Activated CD8-positive, alpha-beta T cell treated with anti-CD3 and anti-CD28 coated beads for 36 hours (primary cell): ENCODE data around the gene B4GAT1. TPM values are rescaled to one million over a fixed set of nuclear protein-coding genes. Genes with fewer than 3 reads are reported as not detected.
A peak's percentile ranks its signal among the peaks of the same experiment; 100 is the strongest.

ENCODE experiments used
- ATAC-seq: fragments of 200-7000 bp; cut with Tn5 transposase; one replicate; pipeline ENCODE4 v1.10.0; 2021; ENCODE audit warnings: mild to moderate bottlenecking, moderate library complexity
- CTCF ChIA-PET: fragments of 350-600 bp; sonication (Branson Sonifier 250); formaldehyde crosslinking; loops from one replicate; lab custom pipeline; 2021; ENCODE audit warnings: antibody characterized with exemption; lab: Charles Lee
- POLR2A ChIA-PET: fragments of 350-600 bp; sonication (Branson Sonifier 250); formaldehyde crosslinking; loops from one replicate; lab custom pipeline; 2021; ENCODE audit warnings: antibody characterized with exemption; lab: Charles Lee
- DNase-seq: peaks from one replicate; pipeline ENCODE4 v3.0.0-alpha.2; 2020
- H3K27ac Mint-ChIP-seq: one replicate; pipeline ENCODE4 v1.8.0; 2021; ENCODE audit warnings: mild to moderate bottlenecking, mixed read lengths
- H3K27me3 Mint-ChIP-seq: one replicate; pipeline ENCODE4 v1.8.0; 2021; ENCODE audit warnings: mixed read lengths
- H3K36me3 Mint-ChIP-seq: one replicate; pipeline ENCODE4 v1.8.0; 2021; ENCODE audit warnings: low read depth, mixed read lengths
- H3K4me1 Mint-ChIP-seq: one replicate; pipeline ENCODE4 v1.8.0; 2021; ENCODE audit warnings: low read depth, mixed read lengths
- H3K4me3 Mint-ChIP-seq: one replicate; pipeline ENCODE4 v1.8.0; 2021; ENCODE audit warnings: mild to moderate bottlenecking, moderate library complexity, mixed read lengths
- H3K9me3 Mint-ChIP-seq: one replicate; pipeline ENCODE4 v1.8.0; 2021; ENCODE audit warnings: mixed read lengths
- intact Hi-C: fragments of 100-400 bp; cut with micrococcal nuclease; formaldehyde crosslinking; loops from one replicate; pipeline ENCODE4 v1.10.0; 2022
- total RNA-seq, 2 experiments: library from RNA; stranded (reverse); gene quantifications; one replicate each; pipeline ENCODE4 v1.2.3, GENCODE V29; 2021
- TF ChIP-seq, protein P1 (sequence below): fragments of 200-600 bp; IDR thresholded peaks from one replicate; pipeline ENCODE4 v1.8.0; 2022; ENCODE audit warnings: antibody characterized with exemption, mild to moderate bottlenecking

B4GAT1 gene
- total RNA-seq, 2 experiments from 2014 or later, result 9.4 to 9.5 TPM

DNA sequence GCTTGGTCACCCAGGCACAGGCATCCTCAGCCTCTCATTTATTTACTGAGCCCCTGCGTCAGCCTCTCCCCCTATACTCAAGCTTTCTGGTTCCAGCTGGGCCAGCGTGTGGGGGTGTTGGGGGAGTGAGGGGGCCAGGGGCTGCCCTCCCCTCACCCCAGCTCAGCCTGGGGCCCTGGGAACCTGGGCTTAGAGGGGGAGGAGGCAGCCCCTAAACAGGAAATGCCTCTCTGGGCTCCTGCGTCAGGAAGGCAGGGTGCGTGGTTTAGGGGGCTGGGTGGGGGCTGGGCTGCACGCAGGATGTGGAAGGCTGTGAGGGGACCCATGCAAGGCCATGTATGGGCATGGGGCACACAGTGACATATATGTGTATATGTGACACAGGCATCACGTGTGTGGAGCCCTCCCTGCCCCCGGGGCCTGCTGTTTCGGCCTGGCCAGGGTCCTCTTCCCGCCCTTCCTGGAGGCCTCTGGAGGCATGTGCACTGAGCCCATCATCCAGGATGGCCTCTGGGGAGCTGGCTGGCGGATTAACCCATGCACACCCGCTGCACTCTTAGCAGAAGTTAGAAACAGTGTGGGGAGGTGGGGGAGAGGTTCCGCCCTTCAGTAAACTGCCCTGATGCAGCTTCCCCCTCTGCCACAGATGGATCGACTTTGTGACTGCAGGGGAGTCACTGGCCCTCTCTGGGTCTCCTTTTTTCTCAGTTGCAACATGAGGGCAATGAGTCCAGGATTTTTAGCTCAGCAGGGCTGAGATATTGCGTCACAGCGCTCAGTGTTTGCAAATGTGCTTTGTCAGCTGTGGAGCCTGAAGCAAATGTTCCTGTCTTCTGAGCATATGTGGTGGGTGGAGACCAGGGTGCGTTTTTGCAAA, 29.5 kb downstream of the B4GAT1 start:
- CTCF ChIA-PET, result interaction anchor here (0.7 to 10.2 kb wide), 7 partner anchors 9 to 95 kb away, joined by 3 to 149 read pairs (median 3); partner anchors contain the start of gene RIN1
- H3K4me3 Mint-ChIP-seq, result peak overlapping the region; percentile 80

DNA sequence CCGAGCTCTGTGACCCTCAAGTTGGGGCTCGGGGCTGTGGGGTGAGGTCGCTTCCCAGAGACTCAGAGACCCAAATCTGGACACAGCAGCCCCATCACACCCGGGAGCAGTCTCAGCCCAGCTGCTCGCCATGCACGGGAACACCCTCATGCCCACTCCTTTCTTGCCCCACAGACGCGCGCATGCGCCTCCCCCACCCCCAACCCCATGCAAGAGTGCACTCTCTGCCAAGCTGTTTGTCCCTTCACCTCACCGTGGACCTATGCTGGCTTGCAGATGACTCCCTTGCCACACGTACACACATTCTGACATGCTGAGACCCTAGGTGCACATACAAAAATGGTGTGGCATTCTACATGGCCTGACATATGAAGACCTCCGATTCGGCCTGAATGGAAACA, 30.1 kb downstream of the B4GAT1 start:
- DNase-seq (peak; percentile 82), ATAC-seq (peak; percentile 17)
- Mint-ChIP-seq H3K4me3 (peak overlapping the region; percentile 80), H3K4me1 (peaks cover 52% of the 10 kb centered on the region), H3K9me3 (peaks cover 6% of the 10 kb centered on the region), H3K27me3 (no peaks in the 10 kb centered on the region), H3K36me3 (peaks cover 12% of the 10 kb centered on the region), H3K27ac (peak overlapping the region; percentile 96)
- POLR2A ChIA-PET, result interaction anchor here (0.5 to 6.9 kb wide), 12 partner anchors 9 to 484 kb away, joined by 3 to 38 read pairs (median 3); partner anchors contain the start of genes B4GAT1, BRMS1, CCDC85B and RIN1
- CTCF ChIA-PET, result interaction anchor here (1.0 to 10.2 kb wide), 6 partner anchors 9 to 69 kb away, joined by 3 to 149 read pairs (median 8); partner anchors contain the start of gene RIN1
- intact Hi-C loops, result no loop called here
- TF ChIP-seq, protein P1, sequence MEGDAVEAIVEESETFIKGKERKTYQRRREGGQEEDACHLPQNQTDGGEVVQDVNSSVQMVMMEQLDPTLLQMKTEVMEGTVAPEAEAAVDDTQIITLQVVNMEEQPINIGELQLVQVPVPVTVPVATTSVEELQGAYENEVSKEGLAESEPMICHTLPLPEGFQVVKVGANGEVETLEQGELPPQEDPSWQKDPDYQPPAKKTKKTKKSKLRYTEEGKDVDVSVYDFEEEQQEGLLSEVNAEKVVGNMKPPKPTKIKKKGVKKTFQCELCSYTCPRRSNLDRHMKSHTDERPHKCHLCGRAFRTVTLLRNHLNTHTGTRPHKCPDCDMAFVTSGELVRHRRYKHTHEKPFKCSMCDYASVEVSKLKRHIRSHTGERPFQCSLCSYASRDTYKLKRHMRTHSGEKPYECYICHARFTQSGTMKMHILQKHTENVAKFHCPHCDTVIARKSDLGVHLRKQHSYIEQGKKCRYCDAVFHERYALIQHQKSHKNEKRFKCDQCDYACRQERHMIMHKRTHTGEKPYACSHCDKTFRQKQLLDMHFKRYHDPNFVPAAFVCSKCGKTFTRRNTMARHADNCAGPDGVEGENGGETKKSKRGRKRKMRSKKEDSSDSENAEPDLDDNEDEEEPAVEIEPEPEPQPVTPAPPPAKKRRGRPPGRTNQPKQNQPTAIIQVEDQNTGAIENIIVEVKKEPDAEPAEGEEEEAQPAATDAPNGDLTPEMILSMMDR, result no peak

More for the DNA sequence above, 29.5 kb downstream of the B4GAT1 start:
- Mint-ChIP-seq H3K36me3 (peaks cover 12% of the 10 kb centered on the region), H3K27me3 (no peaks in the 10 kb centered on the region), H3K4me1 (peaks cover 56% of the 10 kb centered on the region), H3K9me3 (peaks cover 6% of the 10 kb centered on the region), H3K27ac (peak overlapping the region; percentile 96)
- POLR2A ChIA-PET, result interaction anchor here (0.7 to 6.9 kb wide), 9 partner anchors 9 to 428 kb away, joined by 3 to 38 read pairs (median 4); partner anchors contain the start of genes BRMS1, CCDC85B, RIN1 and YIF1A
- ATAC-seq, result peak; percentile 75
- intact Hi-C loops, result no loop called here
- DNase-seq, result peak; percentile 95
- TF ChIP-seq, protein P1, result no peak

DNA sequence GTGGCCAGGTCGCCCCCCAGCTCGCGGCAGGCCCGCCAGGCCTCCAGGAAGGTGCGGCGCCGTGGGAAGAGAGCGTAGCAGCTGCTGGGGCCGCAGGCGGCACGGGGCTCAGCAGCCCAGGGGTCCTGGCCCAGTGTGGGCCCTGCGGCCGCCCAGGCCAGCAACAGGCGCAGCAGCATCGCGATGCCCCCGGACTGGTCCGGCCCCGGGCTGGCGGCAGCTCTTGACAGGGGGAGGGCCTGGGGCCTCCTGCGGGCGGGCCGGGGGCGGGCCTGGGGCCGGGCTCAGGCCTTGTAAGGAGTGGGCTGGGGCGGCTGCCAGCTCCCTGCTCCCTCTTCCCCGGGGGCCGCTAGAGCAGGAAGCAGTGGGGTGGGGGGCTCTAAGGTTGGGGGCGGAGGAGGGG, 30.6 kb downstream of the B4GAT1 start, which contains the start of gene CD248:
Gene CD248, minus strand, starts transcription at position 196 of the 403 bp plus-strand sequence. Its CDS starts 17 bp downstream, at position 179.
- ATAC-seq (no peak), DNase-seq (peak; percentile 56)
- ChIA-PET POLR2A (interaction anchor here (0.5 to 6.9 kb wide), 7 partner anchors 10 to 484 kb away, joined by 3 to 38 read pairs (median 3); partner anchors contain the start of genes B4GAT1, BRMS1, RIN1 and SNX32), CTCF (interaction anchor here (1.0 to 10.2 kb wide), 5 partner anchors 10 to 69 kb away, joined by 3 to 149 read pairs (median 12); partner anchors contain the start of gene RIN1)
- Mint-ChIP-seq H3K4me1 (peaks cover 49% of the 10 kb centered on the region), H3K9me3 (peaks cover 6% of the 10 kb centered on the region), H3K4me3 (peak within 1 kb of the TSS; percentile 80), H3K27me3 (no peaks in the 10 kb centered on the region), H3K36me3 (peaks cover 12% of the 10 kb centered on the region), H3K27ac (peak within 1 kb of the TSS; percentile 97)
- TF ChIP-seq, protein P1, result no peak
- intact Hi-C loops, result no loop called here

DNA sequence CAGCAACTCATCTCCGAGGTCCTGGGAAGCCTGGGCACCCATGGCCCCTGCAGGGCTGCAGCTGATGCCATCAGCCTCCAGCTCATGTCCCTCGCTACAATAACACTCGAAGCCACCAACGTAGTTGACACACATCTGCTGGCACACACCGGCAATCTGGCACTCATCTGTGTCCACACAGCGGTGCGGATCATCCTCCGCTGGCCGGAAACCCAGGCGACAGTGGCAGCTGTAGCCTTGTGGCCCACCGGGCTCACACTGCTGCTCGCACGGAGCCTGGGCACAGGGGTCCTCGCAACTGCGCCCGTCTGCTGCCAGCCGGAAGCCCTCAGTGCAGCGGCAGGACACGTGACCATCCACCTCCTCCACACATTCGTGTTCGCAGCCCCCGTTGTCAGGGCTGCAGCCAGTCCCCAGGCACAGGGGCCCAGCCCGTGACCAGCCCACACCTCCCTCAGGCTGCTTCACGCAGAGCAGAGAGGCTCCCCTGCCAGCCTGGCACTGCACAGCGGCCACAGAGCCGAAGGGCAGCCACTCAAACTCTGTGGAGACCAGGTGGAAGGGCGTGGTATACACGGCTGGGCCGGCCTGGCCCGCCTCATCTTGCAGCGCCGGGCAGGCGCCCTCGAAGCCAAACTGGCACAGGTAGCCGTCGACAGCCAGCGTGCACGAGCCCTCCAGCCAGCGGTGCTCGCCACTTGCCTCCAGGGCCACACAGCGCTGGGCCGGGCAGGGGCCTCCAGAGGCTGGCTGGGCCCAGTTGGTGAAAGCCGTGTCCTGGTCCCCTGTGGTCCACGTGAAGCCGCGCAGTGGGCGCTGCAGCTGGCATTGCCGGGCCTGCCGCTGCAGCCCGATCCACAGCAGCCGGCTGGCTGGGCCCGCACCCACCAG, 31.3 kb downstream of the B4GAT1 start:
- POLR2A ChIA-PET, result interaction anchor here (0.7 to 6.9 kb wide), 8 partner anchors 18 to 483 kb away, joined by 3 to 38 read pairs (median 4); partner anchors contain the start of genes B4GAT1, BRMS1, RIN1 and SNX32
- ATAC-seq (no peak), DNase-seq (peak; percentile 71)
- H3K9me3 Mint-ChIP-seq, result peaks cover 6% of the 10 kb centered on the region
- peaks cover 12% of the 10 kb centered on the region for H3K36me3 Mint-ChIP-seq
- no peaks in the 10 kb centered on the region for H3K27me3 Mint-ChIP-seq
- H3K4me1 Mint-ChIP-seq, result peaks cover 52% of the 10 kb centered on the region
- intact Hi-C loops, result no loop called here
- H3K27ac Mint-ChIP-seq, result peak overlapping the region; percentile 97
- TF ChIP-seq, protein P1, result no peak
- peak overlapping the region; percentile 80 for H3K4me3 Mint-ChIP-seq
- CTCF ChIA-PET, result interaction anchor here (1.1 to 10.2 kb wide), 4 partner anchors 11 to 457 kb away, joined by 3 to 149 read pairs (median 72); partner anchors contain the start of gene RIN1
